GM19043 (cell line): Measurements from ENCODE around the gene EIF6.
"Not testable (repeated sequence)": the region's sequence is repeated elsewhere in the genome, so short reads cannot be mapped to it uniquely, and the experiment has no call there.

Source experiments
- ATAC-seq: cut with Tn5 transposase; IDR thresholded peaks from one replicate; pipeline ENCODE4 v1.9.1; 2021; ENCODE audit warnings: low read depth; ENCODE audit not compliant: unreplicated experiment

Gene EIF6

GRCh38 chr20:35284267-35284991 lies at the start of gene EIF6:
EIF6 (minus strand) TSS chr20:35284772; CDS start chr20:35284487, 285 bp downstream.
- ATAC-seq: peak; percentile 66

DNA sequence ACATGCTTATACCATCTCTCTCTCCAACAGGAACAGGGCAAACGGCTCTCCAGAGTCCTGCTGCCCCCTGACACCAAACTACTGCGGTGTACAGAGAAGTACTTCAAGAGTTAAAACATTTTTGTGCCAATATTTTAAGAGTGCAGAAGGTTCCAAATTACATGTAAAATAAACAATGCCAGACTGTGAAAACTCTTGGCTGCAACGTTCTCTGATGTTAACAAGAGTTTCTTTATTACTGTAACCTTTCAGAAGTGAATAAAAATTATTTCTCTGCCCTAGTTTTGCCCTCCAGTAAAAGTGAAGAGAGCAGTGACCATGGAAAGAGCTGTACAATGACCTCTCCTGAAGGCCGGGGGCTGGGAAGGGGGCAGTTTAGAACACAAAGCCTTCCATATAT lies 49.0 kb upstream of the EIF6 start:
- no peak for ATAC-seq

DNA sequence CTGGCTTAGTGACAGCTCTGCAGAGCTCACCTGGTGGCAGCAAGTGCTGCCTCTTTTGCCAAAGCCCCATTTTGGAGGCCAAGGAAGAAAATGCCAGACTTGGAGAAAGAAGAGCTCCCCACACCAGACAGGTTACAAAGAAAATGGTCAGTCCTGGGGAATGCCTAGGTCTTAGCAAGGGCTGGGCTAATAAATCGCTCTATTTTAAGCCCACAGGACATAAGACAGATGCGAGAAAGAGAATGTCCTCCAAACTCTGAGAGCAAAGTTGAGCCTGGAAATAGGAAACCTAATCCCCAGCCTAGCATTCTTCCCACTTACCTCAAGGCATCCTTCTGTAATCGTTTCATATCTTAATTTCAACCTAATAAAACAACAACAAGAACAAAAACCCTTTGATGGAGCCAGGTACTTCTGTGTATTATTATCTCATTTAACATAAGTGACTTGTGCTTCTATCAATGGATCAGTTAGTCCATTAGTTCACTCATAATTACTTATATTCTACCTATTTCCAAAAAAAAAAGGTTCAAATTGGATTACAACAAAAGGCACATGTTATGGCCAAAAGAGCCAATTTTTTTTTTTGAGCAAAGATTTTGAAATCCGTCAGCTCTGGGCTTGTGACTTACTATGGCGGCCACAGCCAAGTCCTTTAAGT lies 48.1 kb upstream of the EIF6 start:
- ATAC-seq: no peak

DNA sequence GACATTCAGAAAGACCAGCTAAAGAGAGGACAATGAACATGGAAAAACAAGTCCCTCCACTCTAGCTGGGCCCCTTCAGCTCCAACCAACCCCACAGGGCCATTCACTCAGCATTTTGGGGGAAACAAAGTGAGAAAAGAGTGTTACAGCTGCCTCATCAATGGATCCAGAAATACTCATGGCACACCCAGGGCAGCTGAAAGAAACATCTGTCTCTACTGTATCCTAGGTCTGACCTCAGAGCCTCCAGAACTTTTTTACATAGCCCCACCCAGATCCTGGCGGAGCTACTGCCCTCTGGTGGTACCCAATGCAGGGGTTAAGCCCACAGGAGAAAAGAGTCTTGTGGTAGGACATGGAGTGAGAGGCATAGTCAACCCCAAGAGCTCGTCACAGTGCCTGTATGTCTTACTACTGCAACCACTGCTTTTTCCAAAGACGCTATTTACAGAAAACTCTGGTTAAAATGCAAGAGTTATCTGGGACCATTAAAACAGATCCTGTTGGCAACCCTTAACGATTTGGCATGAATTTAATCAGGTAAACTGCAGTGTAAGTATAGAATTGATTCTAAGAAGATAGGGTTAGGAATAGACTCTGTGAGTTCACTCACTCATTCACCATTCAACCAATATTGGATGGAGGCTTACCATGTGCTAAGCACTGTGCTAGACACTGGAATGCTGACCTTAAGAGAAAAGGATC lies 45.0 kb upstream of the EIF6 start:
- ATAC-seq: no peak

GRCh38 chr20:35328689-35329088 lies 44.1 kb upstream of the EIF6 start:
- ATAC-seq: no peak

DNA sequence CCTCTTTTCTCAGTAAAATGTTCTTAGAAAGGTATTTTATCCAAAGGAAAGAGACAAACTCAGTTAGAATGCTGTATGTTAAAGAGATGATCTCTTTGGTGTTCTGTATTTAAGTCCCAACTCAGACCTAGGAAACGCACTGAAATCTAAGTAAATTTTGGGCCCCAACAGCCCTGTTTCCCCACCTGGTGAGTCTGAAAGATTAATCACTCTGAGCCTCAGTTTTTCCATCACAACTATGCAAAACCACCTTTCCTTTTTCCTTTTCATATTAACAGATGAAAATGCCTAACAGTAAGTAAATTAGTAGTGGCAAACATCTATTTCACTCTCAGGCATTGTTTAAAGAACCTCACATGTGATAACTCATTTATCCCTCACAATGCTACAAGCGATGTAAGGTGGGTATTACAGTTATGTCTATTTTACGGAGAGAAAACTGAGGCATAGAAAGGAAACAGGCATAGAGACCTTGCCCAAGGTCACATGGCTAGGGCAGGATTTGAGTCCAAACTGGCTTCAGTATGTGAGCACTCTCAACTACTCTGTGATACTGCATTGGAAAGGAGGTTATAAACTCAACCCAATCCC lies 43.6 kb upstream of the EIF6 start:
- ATAC-seq: no peak

DNA sequence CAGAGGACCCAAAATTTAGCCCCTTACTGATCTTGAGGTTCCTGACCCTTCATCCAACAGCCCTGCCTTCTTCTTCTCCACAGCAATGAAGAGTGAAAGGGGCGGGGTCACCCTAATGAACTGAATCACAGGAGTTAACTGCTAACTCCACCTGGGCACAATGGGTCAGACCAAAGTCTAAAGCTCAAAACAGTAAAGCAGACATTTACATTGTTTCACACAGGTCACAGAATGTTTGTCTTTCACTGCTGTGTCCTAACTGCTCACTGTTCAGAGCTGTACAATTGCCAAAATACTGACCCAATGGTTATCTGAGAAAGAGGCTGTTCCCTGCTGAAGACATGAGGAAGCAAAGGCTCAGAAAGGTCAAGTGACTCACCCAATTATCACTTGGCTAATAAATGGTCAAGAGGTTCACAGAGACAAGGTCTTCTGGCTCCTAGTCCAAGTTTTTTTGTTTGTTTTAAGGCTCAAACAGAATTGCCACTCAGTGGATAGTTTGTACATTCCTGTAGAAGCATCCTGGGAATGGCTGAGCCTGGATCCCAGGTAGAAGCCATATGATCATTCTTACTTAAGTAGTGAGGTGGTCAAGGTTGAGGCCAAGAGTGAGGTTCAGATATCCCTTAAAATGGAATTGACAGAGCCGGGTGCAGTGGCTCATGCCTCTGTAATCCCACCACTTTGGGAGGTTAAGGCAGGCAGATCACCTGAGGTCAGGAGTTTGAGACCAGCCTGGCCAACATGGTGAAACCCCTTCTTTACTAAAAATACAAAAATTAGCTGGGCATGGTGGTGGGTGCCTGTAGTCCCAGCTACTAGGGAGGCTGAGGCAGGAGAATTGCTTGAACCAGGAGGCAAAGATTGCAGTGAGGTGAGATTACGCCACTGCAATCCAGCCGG lies 42.8 kb upstream of the EIF6 start:
- ATAC-seq: no peak

- no peak for ATAC-seq
Observed at GRCh38 chr20:35326740-35327073, 42.1 kb upstream of the EIF6 start.

GRCh38 chr20:35326021-35326739 lies 41.6 kb upstream of the EIF6 start:
- no peak for ATAC-seq

DNA sequence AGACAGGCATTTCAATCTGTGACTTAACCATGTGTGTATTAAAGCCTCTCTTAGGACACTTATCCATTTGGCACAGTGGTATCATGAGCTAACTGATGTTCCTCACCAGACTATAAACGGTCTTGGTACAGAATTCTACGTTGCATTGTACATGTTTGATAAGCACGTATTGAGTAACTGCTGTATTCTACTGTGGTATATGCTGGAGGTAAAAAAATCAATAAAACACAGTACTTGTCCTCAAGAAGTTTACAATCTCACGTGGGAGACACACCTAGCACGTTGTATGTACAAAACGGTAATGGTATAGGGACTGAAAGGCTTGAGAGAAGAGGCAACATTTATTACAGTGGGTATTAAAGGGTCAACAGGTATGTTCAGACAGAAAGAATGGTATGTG lies 40.8 kb upstream of the EIF6 start:
- no peak for ATAC-seq

GRCh38 chr20:35320396-35321126 lies 36.0 kb upstream of the EIF6 start:
- no peak for ATAC-seq

GRCh38 chr20:35319871-35320197 lies 35.3 kb upstream of the EIF6 start:
- ATAC-seq: no peak

DNA sequence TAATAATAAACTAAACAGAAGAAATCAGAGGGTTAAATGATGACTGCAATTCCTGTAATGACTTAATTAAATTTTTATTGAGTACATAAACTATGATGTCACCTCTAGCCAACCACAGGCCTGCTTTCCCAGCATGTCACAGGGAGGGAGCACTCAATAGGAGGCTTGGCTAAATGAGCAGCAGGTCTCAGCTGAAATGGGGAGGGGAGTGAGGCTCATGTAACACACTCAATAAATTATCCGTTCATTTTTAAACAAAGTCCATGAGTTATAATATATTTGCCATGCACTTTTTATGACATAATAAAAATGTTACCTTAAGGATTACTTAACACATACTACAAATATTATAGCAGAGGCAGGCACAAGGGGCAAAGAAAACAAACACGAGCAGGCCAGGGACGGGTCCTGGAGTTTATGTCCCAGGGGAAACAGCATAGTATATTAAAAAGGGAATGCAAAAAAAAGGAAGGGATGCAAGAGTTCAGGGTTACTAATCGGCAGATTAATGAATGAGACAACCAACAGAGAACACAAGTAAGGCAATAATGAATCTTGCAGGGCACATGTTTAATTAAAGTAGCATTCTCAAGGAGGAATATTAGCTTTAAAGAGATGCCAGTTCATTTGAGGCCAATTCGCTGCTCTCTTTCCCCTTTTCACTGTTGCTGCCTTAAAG lies 34.8 kb upstream of the EIF6 start:
- no peak for ATAC-seq

- ATAC-seq: no peak
Observed at GRCh38 chr20:35318502-35319157, 34.1 kb upstream of the EIF6 start.

DNA sequence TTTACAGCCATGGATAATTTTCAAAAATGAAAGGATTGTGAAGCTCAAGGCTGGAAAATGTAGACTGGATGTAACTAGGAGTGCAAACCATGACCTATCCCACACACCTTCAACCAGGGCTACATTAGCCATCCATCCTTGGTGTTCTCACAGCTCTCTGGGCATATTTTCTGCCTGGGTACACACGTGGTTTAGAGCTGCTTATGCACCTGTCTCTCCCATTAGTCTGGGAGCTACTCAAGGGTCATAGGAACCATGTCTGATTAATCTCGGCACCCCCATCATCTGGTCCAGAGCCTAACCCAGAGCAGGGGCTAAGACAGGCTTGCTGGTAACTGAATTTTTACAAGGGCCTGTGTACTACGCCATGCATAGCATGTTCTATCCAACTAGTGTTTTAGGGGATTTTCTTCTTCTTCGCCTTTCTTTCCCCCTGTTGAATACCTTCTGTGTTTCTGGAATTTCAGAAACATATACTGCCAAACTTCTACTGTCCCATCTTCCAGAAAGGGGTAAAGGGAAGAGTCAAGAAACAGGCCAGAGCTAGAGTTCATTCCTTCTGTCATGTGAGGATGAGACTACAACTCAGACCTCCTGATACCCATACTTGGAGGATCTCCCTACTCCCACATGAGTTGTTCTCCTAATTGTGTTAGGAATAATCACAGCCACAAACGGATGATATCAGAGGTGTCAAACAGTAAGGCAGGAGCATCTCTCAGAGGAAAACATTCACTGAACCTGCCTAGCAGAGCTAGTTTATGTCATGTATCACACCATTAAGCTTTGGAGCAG lies 33.0 kb upstream of the EIF6 start:
- no peak for ATAC-seq

DNA sequence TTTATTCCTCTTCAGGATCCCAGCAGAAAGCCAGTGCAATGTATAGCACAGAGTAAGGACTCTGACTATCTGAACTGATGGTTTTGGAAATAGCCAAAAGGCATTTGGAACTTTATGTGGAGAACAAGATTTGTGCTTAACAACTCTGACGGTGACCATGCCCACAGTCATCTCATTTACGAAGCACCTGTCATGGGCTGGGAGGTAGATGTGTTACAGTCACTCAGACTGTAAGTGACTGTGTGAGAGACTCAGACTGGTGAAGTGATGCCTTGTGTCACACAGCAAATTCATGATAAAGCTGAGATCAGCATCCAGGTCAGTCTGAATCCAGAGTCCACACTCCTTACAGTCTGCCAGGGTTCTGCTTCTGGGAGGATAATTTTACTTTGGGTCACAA lies 31.5 kb upstream of the EIF6 start:
- ATAC-seq: no peak

DNA sequence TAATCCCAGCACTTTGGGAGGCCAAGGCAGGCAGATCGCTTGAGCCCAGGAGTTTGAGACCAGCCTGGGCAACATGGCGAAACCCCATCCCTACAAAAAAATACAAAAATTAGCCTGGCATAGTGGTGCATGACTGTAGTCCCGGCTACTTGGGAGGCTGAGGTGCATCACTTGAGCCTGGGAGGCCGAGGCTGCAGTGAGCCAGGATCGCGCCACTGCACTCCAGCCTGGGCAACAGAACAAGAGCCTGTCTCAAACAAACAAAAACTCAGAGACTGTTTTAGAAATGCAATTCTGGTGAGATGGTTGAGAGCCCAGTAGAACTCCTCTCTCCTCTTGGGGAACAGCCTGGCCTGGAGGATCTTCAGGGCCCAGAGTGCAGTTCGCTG lies 31.1 kb upstream of the EIF6 start:
- not testable (repeated sequence) for ATAC-seq
